HG02938 (cell line): ENCODE results near the gene DTNB.

ENCODE experiments used
- ATAC-seq: cut with Tn5 transposase; IDR thresholded peaks from one replicate; pipeline ENCODE4 v1.9.1; 2021; ENCODE audit warnings: mild to moderate bottlenecking, moderate library complexity; ENCODE audit not compliant: unreplicated experiment

The DTNB gene

GRCh38 chr2:25355270-25355669, 318.1 kb downstream of the DTNB start:
- no peak for ATAC-seq

GRCh38 chr2:25354116-25354515, 319.3 kb downstream of the DTNB start:
- no peak for ATAC-seq

GRCh38 chr2:25349397-25349796, 324.0 kb downstream of the DTNB start:
- no peak for ATAC-seq

- no peak for ATAC-seq
Observed at GRCh38 chr2:25347846-25348245, 325.5 kb downstream of the DTNB start.

- no peak for ATAC-seq
Observed at GRCh38 chr2:25347205-25347815, 326.1 kb downstream of the DTNB start.

- ATAC-seq, result no peak
Observed at GRCh38 chr2:25343187-25343825, 330.1 kb downstream of the DTNB start.

- peak; percentile 78 for ATAC-seq
Observed at GRCh38 chr2:25342372-25343186, 330.8 kb downstream of the DTNB start.

GRCh38 chr2:25341753-25342371, 331.5 kb downstream of the DTNB start, which contains the start of gene DNMT3A:
DNMT3A (minus strand) TSS chr2:25341925; CDS start chr2:25313984, 27,941 bp downstream.
- peak; percentile 18 for ATAC-seq

GRCh38 chr2:25341011-25341727, 332.2 kb downstream of the DTNB start:
- peak; percentile 26 for ATAC-seq

- ATAC-seq, result no peak
Observed at GRCh38 chr2:25340181-25340921, 333.0 kb downstream of the DTNB start.

GRCh38 chr2:25339791-25340180, 333.6 kb downstream of the DTNB start:
- no peak for ATAC-seq

- ATAC-seq, result no peak
Observed at GRCh38 chr2:25339211-25339674, 334.1 kb downstream of the DTNB start.

- ATAC-seq, result no peak
Observed at GRCh38 chr2:25338401-25338800, 335.0 kb downstream of the DTNB start.

- no peak for ATAC-seq
Observed at GRCh38 chr2:25337891-25338290, 335.5 kb downstream of the DTNB start.

- ATAC-seq, result no peak
Observed at GRCh38 chr2:25337276-25337675, 336.1 kb downstream of the DTNB start.

- ATAC-seq, result no peak
Observed at GRCh38 chr2:25336383-25336841, 337.0 kb downstream of the DTNB start.

GRCh38 chr2:25335971-25336370, 337.4 kb downstream of the DTNB start:
- ATAC-seq, result no peak

GRCh38 chr2:25335204-25335603, 338.2 kb downstream of the DTNB start:
- no peak for ATAC-seq

GRCh38 chr2:25334482-25334881, 338.9 kb downstream of the DTNB start:
- ATAC-seq, result no peak

GRCh38 chr2:25333981-25334380, 339.4 kb downstream of the DTNB start:
- no peak for ATAC-seq
